GM12801 (cell line): Measurements from ENCODE around the gene MRPL21.

ENCODE experiments used
- CTCF ChIP-seq: IDR thresholded peaks from one replicate; pipeline ENCODE4 v1.5.1; 2011; ENCODE audit warnings: control low read depth; ENCODE audit not compliant: insufficient read length; ENCODE audit errors: extremely low read depth

MRPL21 gene

GRCh38 chr11:68933605-68934320 lies 30.1 kb upstream of the MRPL21 start:
- no peak for TF ChIP-seq CTCF

GRCh38 chr11:68932933-68933577 lies 29.4 kb upstream of the MRPL21 start:
- TF ChIP-seq CTCF, result no peak

DNA sequence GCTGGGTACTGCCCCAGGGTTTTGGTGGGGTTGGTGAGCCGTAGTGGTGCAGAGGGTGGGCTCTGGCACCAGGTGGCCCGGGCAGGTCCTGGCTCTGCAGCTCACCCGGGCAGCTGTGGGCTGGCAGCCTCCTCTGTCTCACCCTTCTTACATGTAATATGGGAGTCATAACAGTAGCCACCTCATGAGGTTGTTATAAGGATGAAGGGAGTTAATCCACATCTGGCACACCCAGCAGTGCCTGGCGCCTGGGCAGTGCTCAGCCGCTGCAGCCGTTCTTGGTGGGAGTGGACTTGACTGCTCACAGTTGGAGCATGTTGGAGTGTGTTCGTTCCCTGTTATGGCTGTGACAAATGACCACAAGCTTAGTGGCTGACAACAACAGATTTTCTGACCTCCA lies 28.7 kb upstream of the MRPL21 start:
- no peak for TF ChIP-seq CTCF

DNA sequence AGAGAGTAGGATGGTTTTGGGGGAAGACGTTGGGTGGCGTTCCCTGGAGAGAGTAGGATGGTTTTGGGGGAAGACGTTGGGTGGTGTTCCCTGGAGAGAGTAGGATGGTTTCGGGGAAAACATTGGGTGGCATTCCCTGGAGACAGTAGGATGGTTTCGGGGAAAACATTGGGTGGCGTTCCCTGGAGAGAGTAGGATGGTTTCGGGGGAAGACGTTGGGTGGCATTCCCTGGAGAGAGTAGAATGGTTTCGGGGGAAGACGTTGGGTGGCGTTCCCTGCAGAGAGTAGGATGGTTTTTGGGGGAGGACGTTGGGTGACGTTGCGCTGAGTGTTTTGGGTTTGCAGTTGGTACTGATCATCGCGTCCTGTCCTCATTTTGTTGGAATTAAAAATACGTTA lies 28.3 kb upstream of the MRPL21 start:
- TF ChIP-seq CTCF, result no peak

GRCh38 chr11:68930991-68931855 lies 27.6 kb upstream of the MRPL21 start:
- no peak for TF ChIP-seq CTCF

DNA sequence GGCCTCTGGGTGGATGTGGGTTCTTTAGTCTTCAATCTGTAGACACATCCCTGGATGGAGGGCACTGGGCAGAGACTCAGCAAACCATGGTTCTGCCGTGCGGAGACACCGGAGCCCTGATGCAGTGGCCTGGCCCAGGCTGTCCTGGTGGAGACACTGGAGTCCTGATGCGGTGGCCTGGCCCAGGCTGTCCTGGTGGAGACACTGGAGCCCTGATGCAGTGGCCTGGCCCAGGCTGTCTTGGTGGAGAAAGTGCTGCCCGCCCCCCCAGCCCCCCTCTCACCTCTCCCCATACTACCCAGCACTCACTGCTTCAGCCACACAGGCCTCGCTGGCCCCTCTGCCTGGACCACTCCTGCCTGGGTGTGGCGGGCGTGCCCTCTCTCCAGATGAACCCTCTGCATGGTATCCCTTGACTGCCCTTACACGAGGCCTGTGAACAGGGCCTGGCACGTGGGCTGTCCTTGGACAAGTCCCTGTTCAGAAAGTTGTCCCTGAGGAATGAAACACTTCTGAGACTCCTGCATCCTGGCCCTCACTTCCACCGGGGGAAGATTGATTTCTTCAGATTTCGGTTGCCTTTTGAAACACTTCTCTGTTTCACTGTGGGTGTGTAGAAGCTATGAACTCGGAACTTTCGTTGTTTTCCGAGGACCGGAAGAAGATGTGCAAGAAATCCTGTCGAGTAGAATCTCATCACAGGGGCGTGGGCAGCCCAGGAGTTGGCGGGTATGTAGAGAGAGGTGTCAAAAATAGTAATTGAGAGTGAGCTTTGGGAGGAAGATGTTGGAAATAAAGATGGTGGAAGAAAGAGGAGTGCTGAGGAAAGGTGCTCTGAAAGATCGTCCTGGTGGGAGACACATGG lies 26.3 kb upstream of the MRPL21 start:
- TF ChIP-seq CTCF, result no peak
